DND-41 (cell line): ENCODE data around the gene CCL15.

Source experiments
- ATAC-seq: fragments of 200-7000 bp; cut with Tn5 transposase; 3 replicates; pipeline ENCODE4 v1.9.1; 2021; ENCODE audit warnings: low read depth; ENCODE audit not compliant: insufficient read depth
- DNase-seq: peaks from one replicate; pipeline ENCODE4 v3.0.0-alpha.2; 2020
- H2AFZ ChIP-seq: 2 replicates; pipeline ENCODE4 v1.6.0; 2012; ENCODE audit warnings: low read depth, low read length
- H3K27ac ChIP-seq: 2 replicates; pipeline ENCODE4 v1.5.1; 2012; ENCODE audit warnings: low read length, inconsistent platforms
- H3K27me3 ChIP-seq: fragments of 200-600 bp; sonication (generic); 2 replicates; pipeline ENCODE4 v1.6.0; 2012; ENCODE audit warnings: low read length, mild to moderate bottlenecking, inconsistent platforms; ENCODE audit not compliant: insufficient read depth, poor library complexity
- H3K36me3 ChIP-seq: 2 replicates; pipeline ENCODE4 v1.5.1; 2012; ENCODE audit warnings: low read length, inconsistent platforms; ENCODE audit not compliant: insufficient read depth
- H3K4me1 ChIP-seq: 2 replicates; pipeline ENCODE4 v1.5.1; 2012; ENCODE audit warnings: mild to moderate bottlenecking, low read length; ENCODE audit not compliant: insufficient read depth
- H3K4me2 ChIP-seq: 2 replicates; pipeline ENCODE4 v1.6.0; 2012; ENCODE audit warnings: mild to moderate bottlenecking, moderate library complexity, low read length, inconsistent platforms; ENCODE audit not compliant: insufficient read depth
- H3K4me3 ChIP-seq, 2 experiments: fragments of 200-600 bp in 1 of 2; shearing (Covaris generic) in 1 of 2; 2 replicates each; pipeline ENCODE4 v1.5.1; 2012 to 2016; ENCODE audit warnings: inconsistent platforms in 2 of 2, low read length in 2 of 2, mild to moderate bottlenecking in 2 of 2, low read depth in 1 of 2, moderate library complexity in 1 of 2
- H3K79me2 ChIP-seq: 2 replicates; pipeline ENCODE4 v1.6.0; 2012; ENCODE audit warnings: low read length, inconsistent platforms; ENCODE audit not compliant: insufficient read depth
- H3K9ac ChIP-seq: 2 replicates; pipeline ENCODE4 v1.6.0; 2012; ENCODE audit warnings: low read depth, mild to moderate bottlenecking, inconsistent platforms, low read length, moderate library complexity
- H3K9me3 ChIP-seq: 2 replicates; pipeline ENCODE4 v1.5.1; 2012; ENCODE audit warnings: low read length, moderate library complexity, mild to moderate bottlenecking, inconsistent platforms; ENCODE audit not compliant: insufficient read depth, severe bottlenecking
- H4K20me1 ChIP-seq: 2 replicates; pipeline ENCODE4 v1.6.0; 2012; ENCODE audit warnings: low read length; ENCODE audit not compliant: insufficient read depth
- EZH2 ChIP-seq: IDR thresholded peaks from 3 replicates; pipeline ENCODE4 v1.6.1; 2012; ENCODE audit warnings: borderline replicate concordance, low read depth, mild to moderate bottlenecking, moderate library complexity, low read length, inconsistent platforms; ENCODE audit not compliant: severe bottlenecking
- TF ChIP-seq, protein P1 (sequence below): IDR thresholded peaks from 2 replicates; pipeline ENCODE4 v1.5.1; 2012; ENCODE audit warnings: borderline replicate concordance, low read length, moderate library complexity, mild to moderate bottlenecking; ENCODE audit not compliant: poor library complexity, severe bottlenecking; ENCODE audit errors: extremely low read depth

Gene CCL15

DNA sequence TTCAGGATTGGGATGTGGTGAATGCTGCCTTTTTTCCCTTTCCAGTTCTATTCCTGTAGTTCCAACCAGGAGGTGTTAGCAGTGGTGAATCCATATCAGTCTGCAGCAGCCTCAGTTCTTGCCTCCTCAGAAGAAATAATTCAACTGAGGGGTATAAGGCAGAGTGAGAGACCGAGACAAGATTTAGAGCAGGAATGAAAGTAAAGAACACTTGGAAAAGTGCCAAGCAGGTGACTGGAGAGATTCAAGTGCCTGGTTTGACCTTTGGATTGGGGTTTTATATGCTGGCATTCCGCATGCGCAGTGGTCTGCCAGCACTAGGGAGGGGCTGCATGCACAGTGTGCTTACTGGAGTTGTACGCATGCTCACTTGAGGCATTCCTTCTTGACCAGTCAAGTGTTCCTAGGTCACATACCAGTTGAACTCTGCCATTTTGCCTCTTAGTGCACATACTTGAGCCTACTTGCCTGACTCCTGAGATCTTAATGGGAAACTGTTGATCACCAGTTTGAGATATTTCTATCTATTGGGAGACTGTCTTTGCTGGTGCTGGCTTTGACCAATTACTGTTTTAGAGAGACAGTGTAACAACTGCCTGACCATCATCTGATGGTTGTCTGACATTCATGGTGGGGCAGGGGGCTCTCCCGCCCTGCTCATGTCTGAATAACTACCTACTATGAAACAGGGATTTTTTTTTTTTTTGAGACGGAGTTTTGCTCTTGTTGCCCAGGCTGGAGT, 680 bp upstream of the CCL15 start:
- Histone ChIP-seq H3K9ac (no peak overlapping the region), H3K4me3 (no peak overlapping the region), H3K79me2 (no peaks in the 10 kb centered on the region), H3K4me1 (no peaks in the 10 kb centered on the region), H3K4me2 (no peak overlapping the region), H3K36me3 (no peaks in the 10 kb centered on the region), H3K9me3 (no peaks in the 10 kb centered on the region), H2AFZ (no peak overlapping the region), H4K20me1 (no peaks in the 10 kb centered on the region), H3K27ac (no peak overlapping the region), H3K27me3 (no peaks in the 10 kb centered on the region)
- no peak for DNase-seq
- TF ChIP-seq, protein P1, sequence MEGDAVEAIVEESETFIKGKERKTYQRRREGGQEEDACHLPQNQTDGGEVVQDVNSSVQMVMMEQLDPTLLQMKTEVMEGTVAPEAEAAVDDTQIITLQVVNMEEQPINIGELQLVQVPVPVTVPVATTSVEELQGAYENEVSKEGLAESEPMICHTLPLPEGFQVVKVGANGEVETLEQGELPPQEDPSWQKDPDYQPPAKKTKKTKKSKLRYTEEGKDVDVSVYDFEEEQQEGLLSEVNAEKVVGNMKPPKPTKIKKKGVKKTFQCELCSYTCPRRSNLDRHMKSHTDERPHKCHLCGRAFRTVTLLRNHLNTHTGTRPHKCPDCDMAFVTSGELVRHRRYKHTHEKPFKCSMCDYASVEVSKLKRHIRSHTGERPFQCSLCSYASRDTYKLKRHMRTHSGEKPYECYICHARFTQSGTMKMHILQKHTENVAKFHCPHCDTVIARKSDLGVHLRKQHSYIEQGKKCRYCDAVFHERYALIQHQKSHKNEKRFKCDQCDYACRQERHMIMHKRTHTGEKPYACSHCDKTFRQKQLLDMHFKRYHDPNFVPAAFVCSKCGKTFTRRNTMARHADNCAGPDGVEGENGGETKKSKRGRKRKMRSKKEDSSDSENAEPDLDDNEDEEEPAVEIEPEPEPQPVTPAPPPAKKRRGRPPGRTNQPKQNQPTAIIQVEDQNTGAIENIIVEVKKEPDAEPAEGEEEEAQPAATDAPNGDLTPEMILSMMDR, result no peak
- no peak for TF ChIP-seq EZH2
- ATAC-seq, result no peak

- Histone ChIP-seq H3K36me3 (no peaks in the 10 kb centered on the region), H3K9me3 (no peaks in the 10 kb centered on the region), H3K27me3 (no peaks in the 10 kb centered on the region), H2AFZ (no peak overlapping the region), H3K27ac (no peak overlapping the region), H3K4me1 (no peaks in the 10 kb centered on the region), H3K79me2 (no peaks in the 10 kb centered on the region), H3K4me3 (no peak overlapping the region), H3K9ac (no peak overlapping the region), H3K4me2 (no peak overlapping the region), H4K20me1 (no peaks in the 10 kb centered on the region)
- TF ChIP-seq, protein P1, result no peak
- TF ChIP-seq EZH2, result no peak
- DNase-seq (no peak), ATAC-seq (no peak)
These were observed 632 bp downstream of the CCL15 start for GRCh38 chr17:36000732-36001109.

GRCh38 chr17:35998756-35999155, 2.6 kb downstream of the CCL15 start:
- H3K4me1 ChIP-seq, result no peaks in the 10 kb centered on the region
- no peaks in the 10 kb centered on the region for H3K79me2 ChIP-seq
- DNase-seq (no peak), ATAC-seq (no peak)
- no peaks in the 10 kb centered on the region for H3K9me3 ChIP-seq
- no peak for TF ChIP-seq EZH2
- TF ChIP-seq, protein P1, result no peak
- H3K36me3 ChIP-seq, result no peaks in the 10 kb centered on the region
- H3K4me2 ChIP-seq, result no peak overlapping the region
- no peaks in the 10 kb centered on the region for H4K20me1 ChIP-seq
- H3K27ac ChIP-seq, result no peak overlapping the region
- no peaks in the 10 kb centered on the region for H3K27me3 ChIP-seq
- H2AFZ ChIP-seq, result no peak overlapping the region
- no peak overlapping the region for H3K4me3 ChIP-seq
- H3K9ac ChIP-seq, result no peak overlapping the region
